Neural cell (in vitro differentiated cells): Measurements from ENCODE around the gene CHKA.

ENCODE experiments used
- POLR2AphosphoS5 ChIP-seq: IDR thresholded peaks from 2 replicates; pipeline ENCODE4 v1.6.1; 2012
- TAF1 ChIP-seq: IDR thresholded peaks from 2 replicates; pipeline ENCODE4 v1.6.1; 2012; ENCODE audit warnings: low read depth
- TF ChIP-seq, protein P1 (sequence below): fragments of 450-650 bp; IDR thresholded peaks from 2 replicates; pipeline ENCODE4 v1.5.1; 2014; ENCODE audit warnings: antibody characterized with exemption, mild to moderate bottlenecking, moderate library complexity; ENCODE audit not compliant: poor library complexity, severe bottlenecking
- TF ChIP-seq, protein P2 (sequence below): IDR thresholded peaks from 2 replicates; pipeline ENCODE4 v1.6.1; 2012; ENCODE audit warnings: borderline replicate concordance

DNA sequence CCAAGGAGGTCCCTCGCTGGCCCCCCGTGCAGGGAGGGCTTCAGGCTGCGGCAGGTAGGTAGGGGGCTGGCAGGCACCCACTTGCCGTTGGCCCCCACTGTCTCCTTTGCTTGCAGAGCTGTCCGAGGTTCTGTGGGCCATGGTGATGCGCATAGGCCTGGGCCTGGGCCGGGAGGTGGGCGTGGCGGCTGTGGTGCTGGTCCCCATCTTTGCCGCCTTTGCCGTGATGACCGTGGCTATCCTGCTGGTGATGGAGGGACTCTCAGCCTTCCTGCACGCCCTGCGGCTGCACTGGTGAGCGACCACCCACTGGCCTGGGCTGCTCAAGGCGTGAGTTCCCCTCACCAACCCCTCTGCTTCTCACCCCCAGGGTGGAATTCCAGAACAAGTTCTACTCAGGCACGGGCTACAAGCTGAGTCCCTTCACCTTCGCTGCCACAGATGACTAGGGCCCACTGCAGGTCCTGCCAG, 70.8 kb downstream of the CHKA start:
- TF ChIP-seq, protein P1, sequence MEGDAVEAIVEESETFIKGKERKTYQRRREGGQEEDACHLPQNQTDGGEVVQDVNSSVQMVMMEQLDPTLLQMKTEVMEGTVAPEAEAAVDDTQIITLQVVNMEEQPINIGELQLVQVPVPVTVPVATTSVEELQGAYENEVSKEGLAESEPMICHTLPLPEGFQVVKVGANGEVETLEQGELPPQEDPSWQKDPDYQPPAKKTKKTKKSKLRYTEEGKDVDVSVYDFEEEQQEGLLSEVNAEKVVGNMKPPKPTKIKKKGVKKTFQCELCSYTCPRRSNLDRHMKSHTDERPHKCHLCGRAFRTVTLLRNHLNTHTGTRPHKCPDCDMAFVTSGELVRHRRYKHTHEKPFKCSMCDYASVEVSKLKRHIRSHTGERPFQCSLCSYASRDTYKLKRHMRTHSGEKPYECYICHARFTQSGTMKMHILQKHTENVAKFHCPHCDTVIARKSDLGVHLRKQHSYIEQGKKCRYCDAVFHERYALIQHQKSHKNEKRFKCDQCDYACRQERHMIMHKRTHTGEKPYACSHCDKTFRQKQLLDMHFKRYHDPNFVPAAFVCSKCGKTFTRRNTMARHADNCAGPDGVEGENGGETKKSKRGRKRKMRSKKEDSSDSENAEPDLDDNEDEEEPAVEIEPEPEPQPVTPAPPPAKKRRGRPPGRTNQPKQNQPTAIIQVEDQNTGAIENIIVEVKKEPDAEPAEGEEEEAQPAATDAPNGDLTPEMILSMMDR: no peak
- TF ChIP-seq POLR2AphosphoS5: no peak
- TF ChIP-seq, protein P2, sequence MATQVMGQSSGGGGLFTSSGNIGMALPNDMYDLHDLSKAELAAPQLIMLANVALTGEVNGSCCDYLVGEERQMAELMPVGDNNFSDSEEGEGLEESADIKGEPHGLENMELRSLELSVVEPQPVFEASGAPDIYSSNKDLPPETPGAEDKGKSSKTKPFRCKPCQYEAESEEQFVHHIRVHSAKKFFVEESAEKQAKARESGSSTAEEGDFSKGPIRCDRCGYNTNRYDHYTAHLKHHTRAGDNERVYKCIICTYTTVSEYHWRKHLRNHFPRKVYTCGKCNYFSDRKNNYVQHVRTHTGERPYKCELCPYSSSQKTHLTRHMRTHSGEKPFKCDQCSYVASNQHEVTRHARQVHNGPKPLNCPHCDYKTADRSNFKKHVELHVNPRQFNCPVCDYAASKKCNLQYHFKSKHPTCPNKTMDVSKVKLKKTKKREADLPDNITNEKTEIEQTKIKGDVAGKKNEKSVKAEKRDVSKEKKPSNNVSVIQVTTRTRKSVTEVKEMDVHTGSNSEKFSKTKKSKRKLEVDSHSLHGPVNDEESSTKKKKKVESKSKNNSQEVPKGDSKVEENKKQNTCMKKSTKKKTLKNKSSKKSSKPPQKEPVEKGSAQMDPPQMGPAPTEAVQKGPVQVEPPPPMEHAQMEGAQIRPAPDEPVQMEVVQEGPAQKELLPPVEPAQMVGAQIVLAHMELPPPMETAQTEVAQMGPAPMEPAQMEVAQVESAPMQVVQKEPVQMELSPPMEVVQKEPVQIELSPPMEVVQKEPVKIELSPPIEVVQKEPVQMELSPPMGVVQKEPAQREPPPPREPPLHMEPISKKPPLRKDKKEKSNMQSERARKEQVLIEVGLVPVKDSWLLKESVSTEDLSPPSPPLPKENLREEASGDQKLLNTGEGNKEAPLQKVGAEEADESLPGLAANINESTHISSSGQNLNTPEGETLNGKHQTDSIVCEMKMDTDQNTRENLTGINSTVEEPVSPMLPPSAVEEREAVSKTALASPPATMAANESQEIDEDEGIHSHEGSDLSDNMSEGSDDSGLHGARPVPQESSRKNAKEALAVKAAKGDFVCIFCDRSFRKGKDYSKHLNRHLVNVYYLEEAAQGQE: no peak
- no peak for TF ChIP-seq TAF1
